ENCODE measurements around the gene KCNC1. TPM values are rescaled to one million over a fixed set of nuclear protein-coding genes. Genes with fewer than 3 reads are reported as not detected.
A peak's percentile ranks its signal among the peaks of the same experiment; 100 is the strongest.

The KCNC1 gene
- total RNA-seq, 5 donors from 2014 or later (not counting 1 experiment from before 2014, with no cell fraction given), result not detected

DNA sequence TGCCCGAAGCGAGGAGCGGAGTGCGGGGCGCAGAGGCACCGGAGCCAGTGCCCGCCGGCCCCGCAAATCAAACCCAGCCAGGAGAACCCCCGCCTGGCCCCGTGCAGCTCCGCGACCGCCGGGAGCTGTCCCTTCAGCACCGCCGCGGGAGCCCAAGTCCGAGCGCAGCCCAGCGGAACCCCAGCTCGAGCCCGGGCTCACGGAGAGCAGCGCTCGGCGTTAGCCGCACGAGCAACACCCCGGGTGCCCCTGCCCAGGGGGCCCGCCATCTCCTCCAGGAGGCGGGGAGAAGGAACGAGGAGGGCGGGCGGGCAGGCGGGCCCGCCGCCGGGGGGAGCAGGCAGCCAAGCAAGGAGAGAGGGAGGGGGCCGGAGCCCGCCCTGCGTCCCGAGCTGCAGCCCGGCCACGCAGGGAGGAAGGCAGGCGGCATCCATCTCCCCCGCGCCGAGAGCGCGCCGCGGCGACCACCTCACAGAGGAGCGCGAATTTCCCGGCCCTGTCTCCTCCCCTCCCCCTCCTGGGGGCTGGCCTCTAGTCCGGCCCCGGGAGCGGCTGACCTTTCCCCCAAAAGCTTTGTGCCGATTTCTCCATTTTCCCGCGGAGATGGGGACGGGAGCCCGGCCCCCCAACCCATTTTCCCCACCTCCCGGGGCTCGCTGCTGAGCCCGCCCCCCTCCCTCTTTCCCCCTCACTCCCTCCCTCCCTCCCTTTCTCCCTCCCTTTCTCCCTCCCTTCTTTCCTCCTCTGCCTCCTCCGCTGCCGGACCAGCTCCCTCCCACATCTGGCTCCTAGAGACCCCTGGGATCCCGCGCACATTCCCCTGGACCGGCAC lies 621 bp downstream of the KCNC1 start:
- Mint-ChIP-seq H3K27me3 (peaks cover 37 to 58% of the 10 kb centered on the region in 2 donors), H3K27ac (no peak overlapping the region), H3K4me3 (no peak overlapping the region), H3K4me1 (peaks cover 0 to 10% (median 8%) of the 10 kb centered on the region in 3 donors), H3K36me3 (no peaks in the 10 kb centered on the region), H3K9me3 (no peaks in the 10 kb centered on the region)
- no peaks in the 10 kb centered on the region for H3K9me3 ChIP-seq
- 3% methylated on average over 40 of the region's 73 CpGs for WGBS (ENCODE audit: insufficient coverage)
- ChIA-PET POLR2A (no interaction called here), CTCF (no interaction called here)
- H3K4me1 ChIP-seq (ENCODE audit: control insufficient read depth in 1 of 2, extremely low read depth in 1 of 2, insufficient read depth in 2 of 2, low read length in 2 of 2), result no peaks in the 10 kb centered on the region
- H3K27me3 ChIP-seq (replicated peaks in 1 of 2; ENCODE audit: control insufficient read depth in 2 of 2, extremely low read depth in 1 of 2, insufficient read depth in 2 of 2, low read length in 1 of 2), result peaks cover 2 to 79% of the 10 kb centered on the region in 2 experiments
- ATAC-seq (replicated peaks in 1 of 4), result peak in 1 of 4 experiments; percentile 27
- H3K36me3 ChIP-seq (ENCODE audit: control insufficient read depth in 2 of 2, extremely low read depth in 1 of 2, insufficient read depth in 1 of 2, low read length in 1 of 2), result no peaks in the 10 kb centered on the region
- H3K27ac ChIP-seq (ENCODE audit: low read length), result no peak overlapping the region
- H3K4me3 ChIP-seq (ENCODE audit: control insufficient read depth in 1 of 2, extremely low read depth in 1 of 2, low read length in 1 of 2), result no peak overlapping the region
- peak in 11 of 35 experiments; percentile 4 to 22 (median 14) for DNase-seq

DNA sequence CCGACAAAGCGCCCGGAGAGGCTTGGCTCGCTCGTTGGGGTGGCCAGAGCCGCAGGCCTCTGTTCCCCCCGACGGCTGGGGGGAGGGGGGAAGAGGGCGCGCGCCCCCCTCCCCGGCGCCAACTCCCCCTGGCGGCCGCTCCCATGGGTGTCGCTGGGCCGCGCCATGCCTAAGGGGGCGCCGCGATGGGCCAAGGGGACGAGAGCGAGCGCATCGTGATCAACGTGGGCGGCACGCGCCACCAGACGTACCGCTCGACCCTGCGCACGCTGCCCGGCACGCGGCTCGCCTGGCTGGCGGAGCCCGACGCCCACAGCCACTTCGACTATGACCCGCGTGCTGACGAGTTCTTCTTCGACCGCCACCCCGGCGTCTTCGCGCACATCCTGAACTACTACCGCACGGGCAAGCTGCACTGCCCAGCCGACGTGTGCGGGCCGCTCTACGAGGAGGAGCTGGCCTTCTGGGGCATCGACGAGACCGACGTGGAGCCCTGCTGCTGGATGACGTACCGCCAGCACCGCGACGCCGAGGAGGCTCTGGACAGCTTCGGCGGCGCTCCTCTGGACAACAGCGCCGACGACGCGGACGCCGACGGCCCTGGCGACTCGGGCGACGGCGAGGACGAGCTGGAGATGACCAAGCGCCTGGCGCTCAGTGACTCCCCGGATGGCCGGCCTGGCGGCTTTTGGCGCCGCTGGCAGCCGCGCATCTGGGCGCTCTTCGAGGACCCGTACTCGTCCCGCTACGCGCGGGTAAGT lies 1.4 kb downstream of the KCNC1 start:
- H3K27me3 Mint-ChIP-seq, result peaks cover 31 to 52% of the 10 kb centered on the region in 2 donors
- POLR2A ChIA-PET, result no interaction called here

DNA sequence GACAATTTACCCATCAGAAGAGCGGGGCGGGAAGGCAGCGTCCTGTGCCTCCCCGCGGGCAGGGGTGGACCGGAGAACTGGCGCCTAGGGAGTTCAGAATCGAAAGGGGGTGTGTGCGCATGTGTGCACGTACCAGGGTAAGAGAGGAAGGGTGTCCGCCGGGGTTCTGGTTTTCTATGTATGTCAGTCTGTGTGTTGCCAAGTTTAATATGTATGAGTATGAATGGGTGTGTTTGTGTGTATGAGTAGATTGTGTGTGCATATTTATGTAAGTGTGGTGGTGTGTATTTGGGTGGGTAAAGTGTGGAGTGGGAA lies 2.0 kb downstream of the KCNC1 start:
- Mint-ChIP-seq H3K36me3 (no peaks in the 10 kb centered on the region), H3K4me3 (no peak overlapping the region), H3K27ac (no peak overlapping the region), H3K9me3 (no peaks in the 10 kb centered on the region), H3K27me3 (peaks cover 33 to 54% of the 10 kb centered on the region in 2 donors), H3K4me1 (peaks cover 0 to 10% (median 8%) of the 10 kb centered on the region in 3 donors)
- Histone ChIP-seq H3K27me3 (replicated peaks in 1 of 2; ENCODE audit: control insufficient read depth in 2 of 2, extremely low read depth in 1 of 2, insufficient read depth in 2 of 2, low read length in 1 of 2) (peaks cover 2 to 82% of the 10 kb centered on the region in 2 experiments), H3K4me3 (ENCODE audit: control insufficient read depth in 1 of 2, extremely low read depth in 1 of 2, low read length in 1 of 2) (no peak overlapping the region), H3K4me1 (ENCODE audit: control insufficient read depth in 1 of 2, extremely low read depth in 1 of 2, insufficient read depth in 2 of 2, low read length in 2 of 2) (no peaks in the 10 kb centered on the region), H3K36me3 (ENCODE audit: control insufficient read depth in 2 of 2, extremely low read depth in 1 of 2, insufficient read depth in 1 of 2, low read length in 1 of 2) (no peaks in the 10 kb centered on the region), H3K9me3 (no peaks in the 10 kb centered on the region), H3K27ac (ENCODE audit: low read length) (no peak overlapping the region)
- CTCF ChIA-PET, result no interaction called here
- DNase-seq (no peak), ATAC-seq (replicated peaks in 1 of 4) (no peak)
- POLR2A ChIA-PET, result no interaction called here
- WGBS (ENCODE audit: insufficient coverage), result 31% methylated on average over 12 of the region's 12 CpGs

More for the DNA sequence above, 1.4 kb downstream of the KCNC1 start:
- Mint-ChIP-seq H3K4me3 (peak overlapping the region in 1 of 3 donors; percentile 21), H3K4me1 (peaks cover 0 to 10% (median 8%) of the 10 kb centered on the region in 3 donors), H3K36me3 (no peaks in the 10 kb centered on the region), H3K9me3 (no peaks in the 10 kb centered on the region), H3K27ac (no peak overlapping the region)
- Histone ChIP-seq H3K4me3 (ENCODE audit: control insufficient read depth in 1 of 2, extremely low read depth in 1 of 2, low read length in 1 of 2) (no peak overlapping the region), H3K27ac (ENCODE audit: low read length) (no peak overlapping the region), H3K36me3 (ENCODE audit: control insufficient read depth in 2 of 2, extremely low read depth in 1 of 2, insufficient read depth in 1 of 2, low read length in 1 of 2) (no peaks in the 10 kb centered on the region), H3K4me1 (ENCODE audit: control insufficient read depth in 1 of 2, extremely low read depth in 1 of 2, insufficient read depth in 2 of 2, low read length in 2 of 2) (no peaks in the 10 kb centered on the region), H3K9me3 (no peaks in the 10 kb centered on the region), H3K27me3 (replicated peaks in 1 of 2; ENCODE audit: control insufficient read depth in 2 of 2, extremely low read depth in 1 of 2, insufficient read depth in 2 of 2, low read length in 1 of 2) (peaks cover 2 to 79% of the 10 kb centered on the region in 2 experiments)
- DNase-seq (no peak), ATAC-seq (replicated peaks in 1 of 4) (no peak)
- WGBS (ENCODE audit: insufficient coverage), result 23% methylated on average over 99 of the region's 102 CpGs
- CTCF ChIA-PET, result no interaction called here

DNA sequence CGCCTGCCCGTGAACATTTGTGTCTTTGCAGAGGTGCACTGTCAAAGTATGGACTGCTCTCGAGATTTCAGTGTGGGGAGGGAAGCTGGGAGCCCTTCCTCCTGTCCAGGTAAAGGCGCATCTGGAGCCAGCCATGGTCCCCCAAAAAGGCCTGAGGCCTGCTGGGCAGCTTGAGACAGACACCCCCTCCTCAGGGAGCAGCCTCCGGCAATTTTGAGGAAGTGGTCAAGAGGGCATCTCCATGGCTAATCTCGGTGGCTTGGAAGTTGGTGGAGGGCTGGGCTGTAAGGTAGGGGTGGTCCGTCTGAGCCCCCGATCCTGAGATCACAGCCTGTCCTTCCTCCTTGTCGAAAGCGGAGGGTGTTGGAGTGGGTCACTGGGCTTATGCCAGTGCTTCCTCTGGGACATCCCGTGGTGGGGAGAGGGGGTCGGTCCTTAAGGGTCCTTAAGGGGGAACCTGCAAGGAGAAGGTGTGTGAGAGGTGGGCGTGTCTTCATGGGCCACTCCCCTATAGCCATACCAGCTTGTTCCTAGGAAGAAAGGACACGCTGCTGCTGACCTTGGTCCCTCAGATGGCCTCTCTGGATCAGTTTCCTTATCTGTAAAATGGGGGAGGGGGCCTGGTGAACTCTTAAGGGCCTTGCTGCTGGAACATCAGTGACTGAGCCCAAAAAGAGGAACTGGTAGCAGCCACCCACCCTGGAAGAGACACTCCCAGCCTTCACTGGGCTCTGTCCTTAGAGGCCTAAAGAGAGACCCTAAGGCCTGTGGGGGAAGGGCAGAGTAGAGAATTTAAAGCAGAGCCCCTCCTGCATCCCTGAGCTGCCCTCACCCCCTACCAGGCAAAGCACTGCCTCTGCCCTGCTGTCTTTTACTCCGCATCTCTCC lies 2.6 kb downstream of the KCNC1 start:
- Mint-ChIP-seq H3K27me3 (peaks cover 38 to 54% of the 10 kb centered on the region in 2 donors), H3K36me3 (no peaks in the 10 kb centered on the region), H3K9me3 (no peaks in the 10 kb centered on the region), H3K4me1 (peaks cover 0 to 10% (median 8%) of the 10 kb centered on the region in 3 donors), H3K27ac (no peak overlapping the region), H3K4me3 (no peak overlapping the region)
- peaks cover 2 to 85% of the 10 kb centered on the region in 2 experiments for H3K27me3 ChIP-seq (replicated peaks in 1 of 2; ENCODE audit: control insufficient read depth in 2 of 2, extremely low read depth in 1 of 2, insufficient read depth in 2 of 2, low read length in 1 of 2)
- no peaks in the 10 kb centered on the region for H3K9me3 ChIP-seq
- POLR2A ChIA-PET, result no interaction called here
- DNase-seq, result no peak
- CTCF ChIA-PET, result no interaction called here
- WGBS (ENCODE audit: insufficient coverage), result 56% methylated on average over 3 of the region's 15 CpGs
- H3K4me1 ChIP-seq (ENCODE audit: control insufficient read depth in 1 of 2, extremely low read depth in 1 of 2, insufficient read depth in 2 of 2, low read length in 2 of 2), result no peaks in the 10 kb centered on the region
- H3K4me3 ChIP-seq (ENCODE audit: control insufficient read depth in 1 of 2, extremely low read depth in 1 of 2, low read length in 1 of 2), result no peak overlapping the region
- ATAC-seq (replicated peaks in 1 of 4), result no peak
- no peaks in the 10 kb centered on the region for H3K36me3 ChIP-seq (ENCODE audit: control insufficient read depth in 2 of 2, extremely low read depth in 1 of 2, insufficient read depth in 1 of 2, low read length in 1 of 2)
- no peak overlapping the region for H3K27ac ChIP-seq (ENCODE audit: low read length)

DNA sequence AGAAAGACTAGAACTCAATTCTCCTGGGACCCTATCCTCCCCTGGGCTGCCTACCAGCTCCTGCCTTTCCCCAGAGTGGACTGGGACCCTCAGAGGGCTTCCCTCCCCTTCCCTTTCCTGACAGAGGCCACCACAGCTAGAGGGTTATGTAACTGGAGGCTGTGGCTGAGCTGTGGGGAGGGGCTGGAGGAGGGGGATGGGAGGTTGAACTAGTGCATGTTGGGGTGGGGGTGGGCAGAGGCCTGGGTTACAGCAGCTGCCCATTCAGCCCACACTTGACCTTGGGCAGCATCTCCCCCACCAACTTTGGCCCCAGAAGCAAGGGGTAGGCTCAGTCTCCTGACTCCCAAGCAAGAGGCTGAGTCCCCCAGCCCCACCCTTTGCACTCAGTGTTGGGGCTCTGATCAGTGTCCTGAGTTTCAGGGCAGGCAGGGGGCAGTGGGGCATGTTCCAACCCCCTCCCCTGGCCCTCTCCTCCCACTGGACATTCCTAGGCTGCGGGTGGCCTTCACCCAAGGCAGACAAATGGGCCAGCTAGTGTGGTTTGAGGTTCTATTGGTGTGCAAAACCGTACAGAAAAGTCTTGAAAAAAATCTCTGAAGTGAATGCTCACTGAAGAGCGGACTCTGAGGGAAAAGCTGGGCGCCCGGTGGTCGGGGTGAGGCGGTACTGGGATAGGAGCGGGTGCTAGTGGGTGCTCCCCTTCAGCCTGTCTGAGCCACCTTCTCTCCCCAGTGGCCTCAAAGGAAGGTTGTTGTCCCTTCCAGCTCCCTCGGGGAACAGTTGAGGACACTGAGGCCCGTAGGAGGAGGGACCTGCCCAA lies 3.8 kb downstream of the KCNC1 start:
- DNase-seq (no peak), ATAC-seq (replicated peaks in 1 of 4) (no peak)
- H3K4me3 ChIP-seq (ENCODE audit: control insufficient read depth in 1 of 2, extremely low read depth in 1 of 2, low read length in 1 of 2), result no peak overlapping the region
- Mint-ChIP-seq H3K27ac (no peak overlapping the region), H3K27me3 (peaks cover 26 to 44% of the 10 kb centered on the region in 2 donors), H3K4me1 (peaks cover 0 to 10% (median 6%) of the 10 kb centered on the region in 3 donors), H3K36me3 (no peaks in the 10 kb centered on the region), H3K9me3 (no peaks in the 10 kb centered on the region), H3K4me3 (no peak overlapping the region)
- H3K27me3 ChIP-seq (replicated peaks in 1 of 2; ENCODE audit: control insufficient read depth in 2 of 2, extremely low read depth in 1 of 2, insufficient read depth in 2 of 2, low read length in 1 of 2), result peaks cover under 1 to 76% of the 10 kb centered on the region in 2 experiments
- H3K9me3 ChIP-seq, result no peaks in the 10 kb centered on the region
- no peak overlapping the region for H3K27ac ChIP-seq (ENCODE audit: low read length)
- POLR2A ChIA-PET, result no interaction called here
- H3K4me1 ChIP-seq (ENCODE audit: control insufficient read depth in 1 of 2, extremely low read depth in 1 of 2, insufficient read depth in 2 of 2, low read length in 2 of 2), result no peaks in the 10 kb centered on the region
- H3K36me3 ChIP-seq (ENCODE audit: control insufficient read depth in 2 of 2, extremely low read depth in 1 of 2, insufficient read depth in 1 of 2, low read length in 1 of 2), result no peaks in the 10 kb centered on the region
- WGBS (ENCODE audit: insufficient coverage), result 6% methylated on average over 2 of the region's 10 CpGs
- CTCF ChIA-PET, result no interaction called here

Measured in T-cell (primary cell).